SK-N-SH treated with all-trans-retinoic acid at 6 μM for 48 hours (cell line): ENCODE data around the gene NIPAL4.

Source experiments
- ATAC-seq: fragments of 200-7000 bp; cut with Tn5 transposase; 3 replicates; pipeline ENCODE4 v1.9.1; 2020; ENCODE audit warnings: mild to moderate bottlenecking, moderate library complexity
- ARNTL ChIP-seq: fragments of 450-650 bp; formaldehyde crosslinking; IDR thresholded peaks from 2 replicates; pipeline ENCODE4 v1.5.0; 2020; ENCODE audit warnings: low read depth, mild to moderate bottlenecking, moderate library complexity, borderline replicate concordance
- ESRRG ChIP-seq: fragments of 250-450 bp; sonication (Bioruptor Pico); IDR thresholded peaks from 2 replicates; pipeline ENCODE4 v1.6.1; 2021; ENCODE audit warnings: mild to moderate bottlenecking
- GLIS3 ChIP-seq: fragments of 250-450 bp; sonication (Bioruptor Pico); IDR thresholded peaks from 2 replicates; pipeline ENCODE4 v1.5.0; 2020; ENCODE audit warnings: mild to moderate bottlenecking, moderate library complexity
- ISL1 ChIP-seq: fragments of 250-450 bp; sonication (Bioruptor Pico); IDR thresholded peaks from 2 replicates; pipeline ENCODE4 v2.1.2; 2022; ENCODE audit warnings: mild to moderate bottlenecking, moderate library complexity
- OSR1 ChIP-seq: fragments of 250-450 bp; sonication (Bioruptor Pico); IDR thresholded peaks from 2 replicates; pipeline ENCODE4 v1.8.0; 2022; ENCODE audit warnings: moderate library complexity, mild to moderate bottlenecking, inconsistent platforms
- PPARA ChIP-seq: fragments of 250-450 bp; sonication (Bioruptor Pico); IDR thresholded peaks from 2 replicates; pipeline ENCODE4 v1.5.0; 2020; ENCODE audit warnings: mild to moderate bottlenecking, borderline replicate concordance
- RARB ChIP-seq: fragments of 250-450 bp; sonication (Bioruptor Pico); IDR thresholded peaks from 2 replicates; pipeline ENCODE4 v1.8.0; 2021; ENCODE audit warnings: mild to moderate bottlenecking, moderate library complexity
- TCF4 ChIP-seq: fragments of 250-450 bp; sonication (Bioruptor Pico); IDR thresholded peaks from 2 replicates; pipeline ENCODE4 v1.8.0; 2021; ENCODE audit warnings: mild to moderate bottlenecking, moderate library complexity, borderline replicate concordance
- ZC3H10 ChIP-seq: fragments of 250-450 bp; sonication (Bioruptor Pico); IDR thresholded peaks from 2 replicates; pipeline ENCODE4 v1.5.1; 2021; ENCODE audit warnings: mild to moderate bottlenecking, moderate library complexity
- ZFP3 ChIP-seq: fragments of 250-450 bp; sonication (Bioruptor Pico); IDR thresholded peaks from 2 replicates; pipeline ENCODE4 v1.5.0; 2020; ENCODE audit warnings: mild to moderate bottlenecking, moderate library complexity
- ZFP30 ChIP-seq: fragments of 450-650 bp; formaldehyde crosslinking; IDR thresholded peaks from 2 replicates; pipeline ENCODE4 v1.5.0; 2022; ENCODE audit warnings: mild to moderate bottlenecking, moderate library complexity
- ZNF565 ChIP-seq: fragments of 450-650 bp; formaldehyde crosslinking; conservative IDR thresholded peaks from 2 replicates; pipeline ENCODE4 v1.5.0; 2020; ENCODE audit warnings: low read depth, mild to moderate bottlenecking, moderate library complexity
- ZNF70 ChIP-seq: fragments of 450-650 bp; formaldehyde crosslinking; IDR thresholded peaks from 2 replicates; pipeline ENCODE4 v1.5.0; 2020; ENCODE audit warnings: mild to moderate bottlenecking, moderate library complexity
- ZNF8 ChIP-seq: fragments of 450-650 bp; formaldehyde crosslinking; IDR thresholded peaks from 2 replicates; pipeline ENCODE4 v1.5.0; 2020; ENCODE audit warnings: mild to moderate bottlenecking, moderate library complexity
- TF ChIP-seq, protein P1 (sequence below): fragments of 250-450 bp; sonication (Bioruptor Pico); IDR thresholded peaks from 2 replicates; pipeline ENCODE4 v1.8.0; 2020; ENCODE audit warnings: mild to moderate bottlenecking, moderate library complexity, borderline replicate concordance
- TF ChIP-seq, protein P2 (sequence below): fragments of 250-450 bp; sonication (Bioruptor Pico); IDR thresholded peaks from 2 replicates; pipeline ENCODE4 v1.8.0; 2021; ENCODE audit warnings: low read depth, mild to moderate bottlenecking, moderate library complexity, borderline replicate concordance
- TF ChIP-seq, protein P3 (sequence below): fragments of 250-450 bp; sonication (Bioruptor Pico); IDR thresholded peaks from 2 replicates; pipeline ENCODE4 v1.5.1; 2020; ENCODE audit warnings: low read depth, mild to moderate bottlenecking, moderate library complexity
- TF ChIP-seq, protein P4 (sequence below): fragments of 250-450 bp; sonication (Bioruptor Pico); IDR thresholded peaks from 2 replicates; pipeline ENCODE4 v1.5.1; 2021; ENCODE audit warnings: mild to moderate bottlenecking, moderate library complexity

NIPAL4 gene

DNA sequence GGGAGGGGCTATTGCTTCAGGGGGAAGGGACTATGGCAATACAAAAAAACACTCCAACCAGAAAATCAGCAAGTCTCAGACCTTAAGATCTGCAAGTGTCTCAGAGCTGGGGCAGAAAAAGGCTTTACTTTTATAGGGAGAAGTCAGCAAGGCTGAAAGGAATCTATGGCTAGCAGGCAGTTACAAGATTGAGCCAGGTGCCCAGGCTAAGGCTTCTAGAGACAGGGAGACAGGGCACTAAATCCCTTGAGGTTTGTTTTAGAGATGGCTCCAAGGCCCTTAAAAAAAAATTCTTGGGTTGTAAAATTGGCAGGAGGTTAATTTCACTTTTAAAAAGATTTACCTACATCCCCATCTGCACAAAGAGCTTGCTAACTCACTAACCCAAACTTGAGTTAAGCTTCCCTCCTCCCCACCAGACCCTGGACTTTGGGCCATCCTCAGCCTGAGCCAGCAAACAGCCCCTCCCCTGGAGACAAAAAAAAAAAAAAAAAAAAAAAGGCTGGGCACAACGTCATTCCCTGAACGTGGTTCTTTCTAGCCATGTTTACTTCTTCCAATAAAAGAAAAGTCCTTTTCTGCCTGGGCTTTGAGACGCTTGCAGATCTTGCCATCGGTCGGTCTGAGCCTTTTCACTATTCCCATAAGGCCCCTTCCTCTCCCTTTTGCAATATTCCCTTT lies 17.9 kb downstream of the NIPAL4 start (continued):
- TF ChIP-seq ARNTL = no peak
- TF ChIP-seq ISL1 (CRISPR knock-in tag) = no peak

DNA sequence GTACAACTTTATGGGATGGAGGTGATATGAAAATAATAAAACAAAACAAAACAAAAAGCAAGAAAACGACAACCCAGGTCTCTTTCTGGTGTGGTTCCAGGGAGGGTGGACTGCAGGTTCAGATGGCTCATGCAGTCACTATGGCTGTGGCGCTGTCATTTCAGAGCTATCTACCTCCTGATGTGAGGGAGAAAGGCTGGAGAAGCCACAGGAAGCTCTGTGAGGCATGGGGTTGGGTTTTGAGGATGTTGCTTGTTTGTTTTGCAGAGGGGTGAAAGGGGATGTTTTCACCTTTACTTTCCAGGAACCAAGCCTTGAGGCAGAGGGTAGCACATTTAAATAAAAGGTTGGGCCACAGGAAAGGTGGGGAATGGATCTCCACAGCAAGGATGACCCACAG lies 18.7 kb downstream of the NIPAL4 start:
- no peak for ATAC-seq

DNA sequence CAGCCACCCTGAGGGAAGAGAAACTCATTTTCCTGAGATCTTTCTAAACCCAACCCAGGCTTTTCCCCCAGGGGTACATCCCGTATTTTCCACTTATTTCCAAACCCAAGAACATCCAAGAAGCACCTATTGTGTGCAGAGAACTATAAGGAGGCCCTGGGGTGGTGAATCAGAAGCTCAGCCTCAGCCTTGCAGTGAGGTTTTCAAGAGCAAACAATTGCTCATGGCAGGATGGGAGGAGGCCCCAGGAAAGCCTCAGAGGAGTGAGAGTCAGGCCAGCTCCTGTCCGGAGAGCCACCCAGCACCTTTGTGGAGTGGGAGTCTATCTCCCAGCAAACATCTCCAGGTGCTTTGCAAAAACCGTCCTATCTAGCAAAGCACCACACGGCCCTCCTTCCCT lies 19.2 kb downstream of the NIPAL4 start:
- no peak for TF ChIP-seq ARNTL
- no peak for TF ChIP-seq PPARA (CRISPR knock-in tag)
- TF ChIP-seq TCF4 (CRISPR knock-in tag) = no peak
- no peak for TF ChIP-seq RARB (CRISPR knock-in tag)
- TF ChIP-seq, protein P1, sequence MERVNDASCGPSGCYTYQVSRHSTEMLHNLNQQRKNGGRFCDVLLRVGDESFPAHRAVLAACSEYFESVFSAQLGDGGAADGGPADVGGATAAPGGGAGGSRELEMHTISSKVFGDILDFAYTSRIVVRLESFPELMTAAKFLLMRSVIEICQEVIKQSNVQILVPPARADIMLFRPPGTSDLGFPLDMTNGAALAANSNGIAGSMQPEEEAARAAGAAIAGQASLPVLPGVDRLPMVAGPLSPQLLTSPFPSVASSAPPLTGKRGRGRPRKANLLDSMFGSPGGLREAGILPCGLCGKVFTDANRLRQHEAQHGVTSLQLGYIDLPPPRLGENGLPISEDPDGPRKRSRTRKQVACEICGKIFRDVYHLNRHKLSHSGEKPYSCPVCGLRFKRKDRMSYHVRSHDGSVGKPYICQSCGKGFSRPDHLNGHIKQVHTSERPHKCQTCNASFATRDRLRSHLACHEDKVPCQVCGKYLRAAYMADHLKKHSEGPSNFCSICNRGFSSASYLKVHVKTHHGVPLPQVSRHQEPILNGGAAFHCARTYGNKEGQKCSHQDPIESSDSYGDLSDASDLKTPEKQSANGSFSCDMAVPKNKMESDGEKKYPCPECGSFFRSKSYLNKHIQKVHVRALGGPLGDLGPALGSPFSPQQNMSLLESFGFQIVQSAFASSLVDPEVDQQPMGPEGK (CRISPR knock-in tag) = no peak
- TF ChIP-seq, protein P2, sequence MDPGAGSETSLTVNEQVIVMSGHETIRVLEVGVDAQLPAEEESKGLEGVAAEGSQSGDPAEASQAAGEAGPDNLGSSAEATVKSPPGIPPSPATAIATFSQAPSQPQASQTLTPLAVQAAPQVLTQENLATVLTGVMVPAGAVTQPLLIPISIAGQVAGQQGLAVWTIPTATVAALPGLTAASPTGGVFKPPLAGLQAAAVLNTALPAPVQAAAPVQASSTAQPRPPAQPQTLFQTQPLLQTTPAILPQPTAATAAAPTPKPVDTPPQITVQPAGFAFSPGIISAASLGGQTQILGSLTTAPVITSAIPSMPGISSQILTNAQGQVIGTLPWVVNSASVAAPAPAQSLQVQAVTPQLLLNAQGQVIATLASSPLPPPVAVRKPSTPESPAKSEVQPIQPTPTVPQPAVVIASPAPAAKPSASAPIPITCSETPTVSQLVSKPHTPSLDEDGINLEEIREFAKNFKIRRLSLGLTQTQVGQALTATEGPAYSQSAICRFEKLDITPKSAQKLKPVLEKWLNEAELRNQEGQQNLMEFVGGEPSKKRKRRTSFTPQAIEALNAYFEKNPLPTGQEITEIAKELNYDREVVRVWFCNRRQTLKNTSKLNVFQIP = no peak
- no peak for TF ChIP-seq ZFP30
- TF ChIP-seq OSR1 (CRISPR knock-in tag) = no peak
- no peak for TF ChIP-seq ZC3H10
- no peak for TF ChIP-seq ZNF70 (CRISPR knock-in tag)
- no peak for TF ChIP-seq ZNF565 (CRISPR knock-in tag)
- no peak for TF ChIP-seq ISL1 (CRISPR knock-in tag)
- no peak for TF ChIP-seq ESRRG (CRISPR knock-in tag)
- no peak for ATAC-seq

More for the DNA sequence above, 18.7 kb downstream of the NIPAL4 start:
- TF ChIP-seq TCF4 (CRISPR knock-in tag) (no peak), ZNF8 (no peak), GLIS3 (CRISPR knock-in tag) (no peak), ZFP3 (no peak), ESRRG (CRISPR knock-in tag) (no peak), ZNF70 (CRISPR knock-in tag) (no peak), ISL1 (CRISPR knock-in tag) (no peak), ZNF565 (CRISPR knock-in tag) (no peak)
- TF ChIP-seq, protein P1 (CRISPR knock-in tag) = no peak
- TF ChIP-seq, protein P3, sequence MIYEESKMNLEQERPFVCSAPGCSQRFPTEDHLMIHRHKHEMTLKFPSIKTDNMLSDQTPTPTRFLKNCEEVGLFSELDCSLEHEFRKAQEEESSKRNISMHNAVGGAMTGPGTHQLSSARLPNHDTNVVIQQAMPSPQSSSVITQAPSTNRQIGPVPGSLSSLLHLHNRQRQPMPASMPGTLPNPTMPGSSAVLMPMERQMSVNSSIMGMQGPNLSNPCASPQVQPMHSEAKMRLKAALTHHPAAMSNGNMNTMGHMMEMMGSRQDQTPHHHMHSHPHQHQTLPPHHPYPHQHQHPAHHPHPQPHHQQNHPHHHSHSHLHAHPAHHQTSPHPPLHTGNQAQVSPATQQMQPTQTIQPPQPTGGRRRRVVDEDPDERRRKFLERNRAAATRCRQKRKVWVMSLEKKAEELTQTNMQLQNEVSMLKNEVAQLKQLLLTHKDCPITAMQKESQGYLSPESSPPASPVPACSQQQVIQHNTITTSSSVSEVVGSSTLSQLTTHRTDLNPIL (CRISPR knock-in tag) = no peak
- TF ChIP-seq, all 23 proteins: peak for 0

DNA sequence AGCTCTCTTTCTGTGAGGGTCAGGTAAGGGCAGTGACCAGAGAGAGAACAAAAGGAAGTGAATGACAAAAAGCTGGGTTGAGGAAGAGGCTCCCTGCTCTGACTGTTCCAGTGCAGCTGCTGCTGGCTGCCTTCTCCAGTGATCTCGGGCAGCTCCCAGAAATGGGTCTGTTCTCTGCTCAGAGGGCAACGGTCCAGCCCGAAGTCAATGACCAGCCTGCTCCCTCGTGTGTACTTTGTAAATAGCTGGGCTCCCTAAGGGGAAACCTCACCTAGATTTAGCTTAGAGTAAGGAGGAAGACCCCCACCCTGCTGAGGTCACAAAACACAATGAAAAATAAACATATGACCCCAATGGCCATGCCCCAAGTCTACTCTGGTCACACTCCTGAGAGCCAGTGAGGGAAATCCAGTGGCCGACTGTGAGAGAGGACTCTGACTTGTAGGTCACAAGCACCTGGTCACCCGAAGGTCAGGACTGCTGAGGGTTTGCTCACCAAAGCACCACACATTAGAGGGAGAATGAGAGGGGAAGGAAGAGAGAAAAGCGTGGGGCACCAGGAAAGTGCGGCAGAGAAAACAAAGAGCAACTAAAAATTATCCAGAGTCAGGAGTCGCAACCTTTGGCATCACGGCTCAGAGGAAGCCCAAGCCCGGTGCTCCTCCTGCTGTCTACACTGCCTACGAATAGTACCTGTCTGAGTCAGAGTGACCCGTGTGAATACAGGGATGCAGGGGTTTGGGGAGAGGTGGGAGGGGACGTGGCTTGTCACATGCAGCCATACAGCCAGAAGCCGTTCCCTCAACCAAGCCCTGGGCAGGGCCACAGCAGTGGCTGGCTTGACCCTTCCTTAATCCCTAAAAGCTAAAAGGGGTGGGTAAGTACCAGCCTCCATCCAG lies 19.8 kb downstream of the NIPAL4 start:
- no peak for ATAC-seq
- TF ChIP-seq ARNTL = no peak
- TF ChIP-seq ZNF8 = no peak
- no peak for TF ChIP-seq GLIS3 (CRISPR knock-in tag)
- TF ChIP-seq ESRRG (CRISPR knock-in tag) = no peak
- no peak for TF ChIP-seq ZFP3
- no peak for TF ChIP-seq PPARA (CRISPR knock-in tag)
- TF ChIP-seq ISL1 (CRISPR knock-in tag) = no peak
- TF ChIP-seq, protein P4, sequence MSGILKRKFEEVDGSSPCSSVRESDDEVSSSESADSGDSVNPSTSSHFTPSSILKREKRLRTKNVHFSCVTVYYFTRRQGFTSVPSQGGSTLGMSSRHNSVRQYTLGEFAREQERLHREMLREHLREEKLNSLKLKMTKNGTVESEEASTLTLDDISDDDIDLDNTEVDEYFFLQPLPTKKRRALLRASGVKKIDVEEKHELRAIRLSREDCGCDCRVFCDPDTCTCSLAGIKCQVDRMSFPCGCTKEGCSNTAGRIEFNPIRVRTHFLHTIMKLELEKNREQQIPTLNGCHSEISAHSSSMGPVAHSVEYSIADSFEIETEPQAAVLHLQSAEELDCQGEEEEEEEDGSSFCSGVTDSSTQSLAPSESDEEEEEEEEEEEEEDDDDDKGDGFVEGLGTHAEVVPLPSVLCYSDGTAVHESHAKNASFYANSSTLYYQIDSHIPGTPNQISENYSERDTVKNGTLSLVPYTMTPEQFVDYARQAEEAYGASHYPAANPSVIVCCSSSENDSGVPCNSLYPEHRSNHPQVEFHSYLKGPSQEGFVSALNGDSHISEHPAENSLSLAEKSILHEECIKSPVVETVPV = no peak
